Measurements from ENCODE around the gene AEN.

Gene AEN

GRCh38 chr15:88628018-88628654 is 7.0 kb downstream of the AEN start:
- DNase-seq (ENCODE audit: low spot score) (no peak), ATAC-seq (ENCODE audit: low read depth) (no peak)
- H3K27ac ChIP-seq (ENCODE audit: poor library complexity, severe bottlenecking) = peak overlapping the region; percentile 57
- peaks cover 45% of the 10 kb centered on the region for H3K4me1 ChIP-seq (ENCODE audit: insufficient read depth, poor library complexity, severe bottlenecking)
- TF ChIP-seq CTCF (IDR thresholded peaks at IDR 0.05; ENCODE audit: poor library complexity, severe bottlenecking) = no peak
- no peaks in the 10 kb centered on the region for H3K27me3 ChIP-seq (ENCODE audit: insufficient read depth, poor library complexity, severe bottlenecking)
- peaks cover 95% of the 10 kb centered on the region for H3K36me3 ChIP-seq (ENCODE audit: low read depth)
- no peaks in the 10 kb centered on the region for H3K9me3 ChIP-seq (ENCODE audit: severe bottlenecking)
- H3K4me3 ChIP-seq (ENCODE audit: severe bottlenecking) = no peak overlapping the region

GRCh38 chr15:88629071-88629470 is 7.9 kb downstream of the AEN start:
- H3K27ac ChIP-seq (ENCODE audit: poor library complexity, severe bottlenecking) = peak overlapping the region; percentile 57
- H3K4me3 ChIP-seq (ENCODE audit: severe bottlenecking) = no peak overlapping the region
- no peak for ATAC-seq (ENCODE audit: low read depth)
- no peaks in the 10 kb centered on the region for H3K27me3 ChIP-seq (ENCODE audit: insufficient read depth, poor library complexity, severe bottlenecking)
- H3K9me3 ChIP-seq (ENCODE audit: severe bottlenecking) = no peaks in the 10 kb centered on the region
- TF ChIP-seq CTCF (IDR thresholded peaks at IDR 0.05; ENCODE audit: poor library complexity, severe bottlenecking) = no peak
- peaks cover 91% of the 10 kb centered on the region for H3K36me3 ChIP-seq (ENCODE audit: low read depth)
- peaks cover 36% of the 10 kb centered on the region for H3K4me1 ChIP-seq (ENCODE audit: insufficient read depth, poor library complexity, severe bottlenecking)
- DNase-seq (ENCODE audit: low spot score) = no peak

GRCh38 chr15:88630141-88630721 is 9.1 kb downstream of the AEN start:
- DNase-seq (ENCODE audit: low spot score) = peak; percentile 85
- no peaks in the 10 kb centered on the region for H3K27me3 ChIP-seq (ENCODE audit: insufficient read depth, poor library complexity, severe bottlenecking)
- no peak for TF ChIP-seq CTCF (IDR thresholded peaks at IDR 0.05; ENCODE audit: poor library complexity, severe bottlenecking)
- peak; percentile 75 for ATAC-seq (ENCODE audit: low read depth)
- H3K4me3 ChIP-seq (ENCODE audit: severe bottlenecking) = no peak overlapping the region
- H3K9me3 ChIP-seq (ENCODE audit: severe bottlenecking) = no peaks in the 10 kb centered on the region
- peak overlapping the region; percentile 57 for H3K27ac ChIP-seq (ENCODE audit: poor library complexity, severe bottlenecking)
- H3K36me3 ChIP-seq (ENCODE audit: low read depth) = peaks cover 91% of the 10 kb centered on the region
- peaks cover 24% of the 10 kb centered on the region for H3K4me1 ChIP-seq (ENCODE audit: insufficient read depth, poor library complexity, severe bottlenecking)

GRCh38 chr15:88630798-88631463 is 9.8 kb downstream of the AEN start:
- peaks cover 93% of the 10 kb centered on the region for H3K36me3 ChIP-seq (ENCODE audit: low read depth)
- TF ChIP-seq CTCF (IDR thresholded peaks at IDR 0.05; ENCODE audit: poor library complexity, severe bottlenecking) = no peak
- DNase-seq (ENCODE audit: low spot score) (no peak), ATAC-seq (ENCODE audit: low read depth) (no peak)
- no peak overlapping the region for H3K4me3 ChIP-seq (ENCODE audit: severe bottlenecking)
- peak overlapping the region; percentile 57 for H3K27ac ChIP-seq (ENCODE audit: poor library complexity, severe bottlenecking)
- peaks cover 31% of the 10 kb centered on the region for H3K4me1 ChIP-seq (ENCODE audit: insufficient read depth, poor library complexity, severe bottlenecking)
- no peaks in the 10 kb centered on the region for H3K27me3 ChIP-seq (ENCODE audit: insufficient read depth, poor library complexity, severe bottlenecking)
- H3K9me3 ChIP-seq (ENCODE audit: severe bottlenecking) = no peaks in the 10 kb centered on the region
